GM19324 (cell line): ENCODE measurements around the gene USE1.
A peak's percentile ranks its signal among the peaks of the same experiment; 100 is the strongest.

Experiments used
- ATAC-seq: cut with Tn5 transposase; IDR thresholded peaks from one replicate; pipeline ENCODE4 v1.9.1; 2021; ENCODE audit warnings: mild to moderate bottlenecking, moderate library complexity; ENCODE audit not compliant: unreplicated experiment, low FRiP score

Gene USE1

GRCh38 chr19:17235300-17235970 is 20.3 kb downstream of the USE1 start:
- ATAC-seq, result peak; percentile 72

- ATAC-seq, result no peak
Observed at GRCh38 chr19:17235971-17236777, 21.0 kb downstream of the USE1 start.

GRCh38 chr19:17236811-17237543 is 21.8 kb downstream of the USE1 start:
- no peak for ATAC-seq

- ATAC-seq, result no peak
Observed at GRCh38 chr19:17237747-17238706, 22.9 kb downstream of the USE1 start.

GRCh38 chr19:17240062-17240752 is 25.1 kb downstream of the USE1 start:
- no peak for ATAC-seq

GRCh38 chr19:17240826-17241399 is 25.8 kb downstream of the USE1 start:
- ATAC-seq, result no peak

- ATAC-seq, result no peak
Observed at GRCh38 chr19:17242431-17243208, 27.5 kb downstream of the USE1 start.

GRCh38 chr19:17243211-17243829 is 28.2 kb downstream of the USE1 start:
- no peak for ATAC-seq

- ATAC-seq, result no peak
Observed at GRCh38 chr19:17243830-17244617, 28.9 kb downstream of the USE1 start.

- ATAC-seq, result no peak
Observed at GRCh38 chr19:17244618-17245534, 29.7 kb downstream of the USE1 start.

GRCh38 chr19:17245535-17245984 is 30.4 kb downstream of the USE1 start, which contains the start of gene NR2F6:
Gene NR2F6 (minus strand): TSS chr19:17245919. CDS start chr19:17245220, 699 bp downstream.
- ATAC-seq, result peak; percentile 17

- ATAC-seq, result no peak
Observed at GRCh38 chr19:17246681-17247425, 31.7 kb downstream of the USE1 start.

GRCh38 chr19:17248011-17248776 is 33.0 kb downstream of the USE1 start:
- no peak for ATAC-seq

- ATAC-seq, result no peak
Observed at GRCh38 chr19:17249887-17250548, 34.9 kb downstream of the USE1 start.
